ENCODE data around the gene KCNB1. TPM values are rescaled to one million over a fixed set of nuclear protein-coding genes. Genes with fewer than 3 reads are reported as not detected.
A peak's percentile ranks its signal among the peaks of the same experiment; 100 is the strongest.

Gene KCNB1
- total RNA-seq, 1 donor from 2014 or later = 2.8 TPM

DNA sequence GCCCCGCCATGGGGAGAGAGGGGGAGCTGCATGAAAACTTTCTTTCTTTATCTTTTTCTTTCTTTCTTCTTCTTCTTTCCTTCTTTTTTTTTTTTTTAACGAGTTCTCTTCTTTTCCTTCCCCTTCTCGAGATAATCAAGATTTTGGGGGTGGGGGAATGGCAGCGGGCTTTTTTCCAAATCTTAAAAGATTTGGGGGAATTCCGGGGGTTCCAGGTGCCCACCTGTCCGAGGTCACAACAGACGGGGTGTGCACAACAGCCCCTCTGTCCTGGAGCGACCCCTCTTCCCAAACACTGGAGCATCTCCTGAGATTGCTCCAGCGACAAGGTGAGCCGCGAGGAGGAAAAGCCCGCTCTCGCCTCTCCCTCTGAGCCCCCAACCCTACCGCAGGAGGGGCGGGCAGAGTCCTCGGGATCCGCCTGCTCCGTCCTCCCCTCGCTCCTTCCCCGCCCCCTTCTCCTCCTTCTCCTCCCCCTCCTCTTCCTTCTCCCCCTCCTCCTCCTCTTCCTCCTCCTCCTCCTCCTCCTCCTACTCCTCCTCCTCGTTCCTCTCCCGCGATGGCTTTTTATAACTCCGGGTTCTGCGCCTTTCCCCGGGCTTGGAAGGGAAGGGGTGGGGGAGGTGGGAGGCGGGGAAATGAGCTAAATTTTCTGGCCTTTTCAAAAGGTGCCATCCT lies 689 bp upstream of the KCNB1 start:
- no peaks in the 10 kb centered on the region for H3K36me3 Mint-ChIP-seq (ENCODE audit: low read depth)
- H3K4me1 Mint-ChIP-seq = peaks cover 15% of the 10 kb centered on the region
- DNase-seq (ENCODE audit: low read depth, low spot score) = no peak
- peak overlapping the region; percentile 82 for H3K4me3 Mint-ChIP-seq
- peaks cover 77% of the 10 kb centered on the region for H3K27me3 Mint-ChIP-seq (ENCODE audit: low read depth)
- H3K27ac Mint-ChIP-seq (ENCODE audit: unreplicated experiment) = no peak overlapping the region
- peak; percentile 14 for TF ChIP-seq CTCF (conservative IDR thresholded peaks at IDR 0.05)
- H3K9me3 Mint-ChIP-seq = no peaks in the 10 kb centered on the region

DNA sequence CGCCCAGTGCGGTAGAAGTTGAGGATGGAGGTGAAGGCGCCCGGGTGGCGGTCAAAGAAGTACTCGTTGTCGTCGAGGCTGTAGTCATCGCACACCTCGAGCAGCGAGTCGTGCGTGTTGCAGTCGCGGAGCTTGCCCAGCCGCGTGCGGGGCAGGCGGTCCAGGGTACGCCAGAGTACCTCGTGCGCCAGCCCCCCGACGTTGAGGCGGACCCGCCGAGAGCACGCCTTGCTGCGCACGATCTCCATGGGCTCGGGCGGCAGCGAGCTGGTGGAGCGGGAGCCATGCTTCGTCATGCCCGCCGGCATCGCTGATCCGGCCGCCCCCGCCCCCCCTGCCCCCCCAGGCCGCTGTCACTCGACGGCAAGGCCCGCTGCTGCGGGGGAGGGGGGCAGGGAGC lies 295 bp downstream of the KCNB1 start:
- Mint-ChIP-seq H3K4me1 (peaks cover 15% of the 10 kb centered on the region), H3K9me3 (no peaks in the 10 kb centered on the region), H3K36me3 (ENCODE audit: low read depth) (no peaks in the 10 kb centered on the region), H3K27ac (ENCODE audit: unreplicated experiment) (no peak overlapping the region), H3K4me3 (no peak overlapping the region), H3K27me3 (ENCODE audit: low read depth) (peaks cover 68% of the 10 kb centered on the region)
- no peak for DNase-seq (ENCODE audit: low read depth, low spot score)
- no peak for TF ChIP-seq CTCF (conservative IDR thresholded peaks at IDR 0.05)

GRCh38 chr20:49481116-49481515 lies 1.4 kb downstream of the KCNB1 start:
- Mint-ChIP-seq H3K4me1 (peaks cover 15% of the 10 kb centered on the region), H3K4me3 (peak overlapping the region; percentile 34), H3K9me3 (no peaks in the 10 kb centered on the region), H3K27me3 (ENCODE audit: low read depth) (peaks cover 57% of the 10 kb centered on the region), H3K27ac (ENCODE audit: unreplicated experiment) (no peak overlapping the region), H3K36me3 (ENCODE audit: low read depth) (no peaks in the 10 kb centered on the region)
- no peak for TF ChIP-seq CTCF (conservative IDR thresholded peaks at IDR 0.05)
- no peak for DNase-seq (ENCODE audit: low read depth, low spot score)

DNA sequence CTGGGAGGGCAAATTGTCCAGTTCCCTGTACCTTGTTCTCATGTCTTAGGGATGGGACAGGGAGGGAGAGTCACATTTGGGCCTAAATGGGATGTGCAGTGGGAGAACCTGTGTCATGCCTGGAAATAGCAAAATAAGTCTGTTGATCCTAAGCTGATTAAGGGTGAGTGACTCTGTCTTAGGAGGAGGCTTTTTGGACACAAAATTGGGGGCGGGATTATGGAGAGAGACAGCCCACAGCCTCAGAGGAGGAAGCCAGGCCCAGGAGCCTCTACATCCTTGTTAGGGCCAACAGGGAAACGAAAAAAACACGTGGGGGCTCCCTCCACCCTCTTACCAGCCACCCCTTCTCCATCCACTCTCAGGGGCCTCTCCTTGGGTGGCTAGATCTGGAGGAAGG lies 2.2 kb downstream of the KCNB1 start:
- DNase-seq (ENCODE audit: low read depth, low spot score) = no peak
- H3K27ac Mint-ChIP-seq (ENCODE audit: unreplicated experiment) = no peak overlapping the region

DNA sequence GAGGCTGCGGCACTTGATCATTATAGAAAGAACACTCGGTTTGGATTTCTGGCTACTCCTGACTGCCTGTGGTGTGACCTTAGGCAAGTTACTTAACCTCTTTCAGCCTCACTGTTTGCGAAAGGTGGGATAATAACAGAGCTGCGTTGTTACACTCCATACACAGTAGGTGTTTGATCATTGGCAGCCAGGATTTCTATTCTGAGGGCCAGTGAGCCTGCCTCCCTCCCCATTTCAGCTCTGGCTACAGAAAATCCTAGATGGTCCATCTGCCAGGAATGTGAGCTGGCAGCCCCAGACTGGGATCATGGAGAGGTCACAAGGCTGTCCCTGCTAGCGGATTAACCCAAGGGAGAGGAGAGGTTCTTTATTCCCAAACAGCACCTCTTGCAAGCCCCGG lies 2.7 kb downstream of the KCNB1 start:
- Mint-ChIP-seq H3K9me3 (no peaks in the 10 kb centered on the region), H3K27ac (ENCODE audit: unreplicated experiment) (no peak overlapping the region), H3K27me3 (ENCODE audit: low read depth) (peaks cover 48% of the 10 kb centered on the region), H3K4me3 (peak overlapping the region; percentile 31), H3K36me3 (ENCODE audit: low read depth) (no peaks in the 10 kb centered on the region), H3K4me1 (peaks cover 15% of the 10 kb centered on the region)
- no peak for TF ChIP-seq CTCF (conservative IDR thresholded peaks at IDR 0.05)
- no peak for DNase-seq (ENCODE audit: low read depth, low spot score)

More for the DNA sequence above, 2.2 kb downstream of the KCNB1 start:
- H3K36me3 Mint-ChIP-seq (ENCODE audit: low read depth) = no peaks in the 10 kb centered on the region
- H3K4me3 Mint-ChIP-seq = no peak overlapping the region
- no peak for TF ChIP-seq CTCF (conservative IDR thresholded peaks at IDR 0.05)
- no peaks in the 10 kb centered on the region for H3K9me3 Mint-ChIP-seq
- H3K27me3 Mint-ChIP-seq (ENCODE audit: low read depth) = peaks cover 49% of the 10 kb centered on the region
- peaks cover 15% of the 10 kb centered on the region for H3K4me1 Mint-ChIP-seq

Data from neural crest cell (in vitro differentiated cells).